GM12865 (cell line): ENCODE data around the gene CLDN34.

Experiments used
- DNase-seq: peaks from one replicate; pipeline ENCODE4 v3.0.0; 2010; ENCODE audit warnings: low read depth
- H3K4me3 ChIP-seq: 2 replicates; pipeline ENCODE4 v1.5.1; 2011; ENCODE audit warnings: mild to moderate bottlenecking, low read depth, low read length, control low read depth
- TF ChIP-seq, protein P1 (sequence below): IDR thresholded peaks from 2 replicates; pipeline ENCODE4 v1.5.1; 2011; ENCODE audit warnings: low read length, control low read depth, low read depth, inconsistent platforms; ENCODE audit not compliant: insufficient read depth; ENCODE audit errors: missing control alignments

The CLDN34 gene

DNA sequence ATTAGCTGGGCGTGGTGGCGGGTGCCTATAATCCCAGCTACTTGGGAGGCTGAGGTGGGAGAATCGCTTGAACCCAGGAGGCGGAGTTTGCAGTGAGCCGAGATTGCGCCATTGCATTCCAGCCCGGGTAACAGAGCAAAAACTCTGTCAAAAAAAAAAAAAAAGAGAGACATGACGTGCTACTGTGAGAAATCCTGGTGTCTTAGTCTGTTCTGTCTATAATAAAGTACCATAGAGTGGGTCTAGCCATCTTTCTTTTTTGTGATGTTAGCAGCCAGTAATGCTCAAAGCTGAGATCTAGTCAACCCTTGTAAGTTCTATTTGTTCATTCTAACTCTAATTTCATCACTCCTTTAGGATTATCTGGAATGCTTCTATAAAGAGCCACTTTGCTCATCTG is 38.9 kb downstream of the CLDN34 start:
- TF ChIP-seq, protein P1, sequence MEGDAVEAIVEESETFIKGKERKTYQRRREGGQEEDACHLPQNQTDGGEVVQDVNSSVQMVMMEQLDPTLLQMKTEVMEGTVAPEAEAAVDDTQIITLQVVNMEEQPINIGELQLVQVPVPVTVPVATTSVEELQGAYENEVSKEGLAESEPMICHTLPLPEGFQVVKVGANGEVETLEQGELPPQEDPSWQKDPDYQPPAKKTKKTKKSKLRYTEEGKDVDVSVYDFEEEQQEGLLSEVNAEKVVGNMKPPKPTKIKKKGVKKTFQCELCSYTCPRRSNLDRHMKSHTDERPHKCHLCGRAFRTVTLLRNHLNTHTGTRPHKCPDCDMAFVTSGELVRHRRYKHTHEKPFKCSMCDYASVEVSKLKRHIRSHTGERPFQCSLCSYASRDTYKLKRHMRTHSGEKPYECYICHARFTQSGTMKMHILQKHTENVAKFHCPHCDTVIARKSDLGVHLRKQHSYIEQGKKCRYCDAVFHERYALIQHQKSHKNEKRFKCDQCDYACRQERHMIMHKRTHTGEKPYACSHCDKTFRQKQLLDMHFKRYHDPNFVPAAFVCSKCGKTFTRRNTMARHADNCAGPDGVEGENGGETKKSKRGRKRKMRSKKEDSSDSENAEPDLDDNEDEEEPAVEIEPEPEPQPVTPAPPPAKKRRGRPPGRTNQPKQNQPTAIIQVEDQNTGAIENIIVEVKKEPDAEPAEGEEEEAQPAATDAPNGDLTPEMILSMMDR: no peak
- H3K4me3 ChIP-seq: no peak overlapping the region
- no peak for DNase-seq

DNA sequence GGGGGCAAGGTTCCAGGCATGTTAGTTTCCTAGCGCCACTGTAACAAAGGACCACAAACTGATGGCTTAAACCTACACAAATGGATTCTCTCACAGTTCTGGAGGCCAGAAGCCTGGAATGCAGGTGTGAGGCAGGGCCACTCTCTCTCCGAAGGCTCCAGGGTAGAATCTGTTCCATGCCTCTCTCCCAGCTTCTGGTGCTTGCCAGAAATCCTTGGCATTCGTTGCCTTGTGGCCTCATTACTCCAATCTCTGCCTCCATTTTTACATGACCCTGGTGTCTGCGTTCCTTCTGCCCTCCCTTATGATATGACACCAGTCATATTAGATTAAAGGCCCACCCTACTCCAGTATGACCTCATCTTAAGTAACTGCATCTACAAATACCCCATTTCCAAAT is 39.6 kb downstream of the CLDN34 start:
- DNase-seq: no peak
- TF ChIP-seq, protein P1: no peak
- no peak overlapping the region for H3K4me3 ChIP-seq

DNA sequence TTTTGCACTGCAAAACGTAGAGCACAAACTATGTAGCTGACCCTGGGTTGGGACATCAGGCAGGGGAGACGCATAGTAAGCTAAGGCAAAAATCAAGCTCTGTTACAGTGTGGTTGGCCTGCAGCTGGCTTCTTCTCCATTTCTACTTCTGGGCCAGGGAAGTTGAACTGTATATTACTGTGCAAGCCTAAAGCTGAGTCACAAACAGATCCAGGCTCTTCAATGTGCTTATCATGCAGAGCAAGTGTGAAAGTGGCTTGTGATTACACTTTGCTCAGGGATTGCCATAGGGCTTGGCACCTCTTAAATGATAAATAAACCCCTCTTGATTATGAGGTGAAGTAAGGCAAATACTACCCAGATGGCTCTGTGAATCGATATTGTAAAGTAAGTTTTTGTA is 40.5 kb downstream of the CLDN34 start:
- no peak for DNase-seq

DNA sequence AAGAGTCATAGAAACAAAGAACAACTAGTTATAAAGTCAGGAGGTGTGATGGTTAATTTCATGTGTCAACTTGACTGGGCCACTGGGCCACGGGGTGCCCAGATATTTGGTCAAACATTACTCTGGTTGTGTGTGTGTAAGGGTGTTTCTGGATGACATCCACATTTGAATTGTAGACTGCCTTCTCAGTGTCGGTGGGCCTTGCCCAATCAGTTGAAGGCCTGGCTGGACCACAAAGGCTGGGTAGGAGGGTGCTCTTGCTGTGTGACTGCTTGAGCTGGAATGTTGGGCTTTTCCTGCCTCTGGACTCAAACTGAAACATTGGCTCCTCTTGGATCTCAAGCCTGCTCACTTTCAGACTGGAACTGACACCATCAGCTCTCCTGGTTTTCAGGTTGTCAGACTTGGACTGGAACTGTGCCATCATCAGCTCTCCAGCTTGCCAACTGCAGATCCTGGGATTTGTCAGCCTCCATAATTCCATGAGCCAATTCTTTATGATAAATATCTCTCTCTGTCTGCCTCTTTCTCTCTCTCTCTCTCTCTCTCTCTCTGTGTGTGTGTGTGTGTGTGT is 41.4 kb downstream of the CLDN34 start:
- DNase-seq: no peak
- TF ChIP-seq, protein P1: no peak
- no peak overlapping the region for H3K4me3 ChIP-seq

More for the DNA sequence above, 40.5 kb downstream of the CLDN34 start:
- TF ChIP-seq, protein P1: no peak
- no peak overlapping the region for H3K4me3 ChIP-seq

DNA sequence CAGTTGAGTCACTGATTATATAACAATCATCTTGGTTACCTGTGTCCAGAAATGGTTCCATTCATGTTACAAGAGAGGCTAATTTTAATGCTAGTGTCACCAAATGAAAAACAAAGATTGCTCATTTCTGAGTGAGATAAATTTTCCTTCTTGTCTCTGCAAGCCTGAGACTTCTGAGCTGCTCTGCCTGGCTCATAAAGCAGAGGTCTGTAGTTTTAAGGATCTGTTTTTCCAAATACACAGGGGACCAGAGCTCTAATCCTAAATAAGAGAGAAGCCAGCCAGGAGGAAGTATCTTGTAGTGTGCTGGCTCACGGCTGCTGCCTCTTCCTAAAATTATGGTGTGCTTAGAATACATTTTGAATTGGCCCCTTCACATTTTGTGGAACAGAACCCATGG is 42.6 kb downstream of the CLDN34 start:
- TF ChIP-seq, protein P1: no peak
- no peak overlapping the region for H3K4me3 ChIP-seq
- DNase-seq: no peak

DNA sequence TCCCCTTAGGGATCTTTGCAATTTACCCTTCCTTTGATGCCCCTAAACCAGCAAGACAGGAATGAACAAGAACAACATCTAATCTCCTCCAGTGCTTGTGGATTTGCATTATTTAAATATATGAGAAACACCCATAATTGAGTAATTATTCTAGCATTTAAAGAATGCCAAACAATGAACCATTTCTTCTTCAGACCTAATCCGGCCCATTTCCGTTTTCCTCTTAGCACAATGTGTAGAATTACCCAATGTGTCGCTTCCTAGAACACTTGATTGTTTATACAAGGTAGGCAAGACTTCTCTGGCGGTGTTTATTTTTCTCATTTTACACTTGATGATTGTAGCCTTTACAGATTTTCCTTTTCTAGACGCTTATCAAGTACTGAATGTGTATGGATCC is 43.5 kb downstream of the CLDN34 start:
- TF ChIP-seq, protein P1: no peak
- DNase-seq: no peak
- no peak overlapping the region for H3K4me3 ChIP-seq

DNA sequence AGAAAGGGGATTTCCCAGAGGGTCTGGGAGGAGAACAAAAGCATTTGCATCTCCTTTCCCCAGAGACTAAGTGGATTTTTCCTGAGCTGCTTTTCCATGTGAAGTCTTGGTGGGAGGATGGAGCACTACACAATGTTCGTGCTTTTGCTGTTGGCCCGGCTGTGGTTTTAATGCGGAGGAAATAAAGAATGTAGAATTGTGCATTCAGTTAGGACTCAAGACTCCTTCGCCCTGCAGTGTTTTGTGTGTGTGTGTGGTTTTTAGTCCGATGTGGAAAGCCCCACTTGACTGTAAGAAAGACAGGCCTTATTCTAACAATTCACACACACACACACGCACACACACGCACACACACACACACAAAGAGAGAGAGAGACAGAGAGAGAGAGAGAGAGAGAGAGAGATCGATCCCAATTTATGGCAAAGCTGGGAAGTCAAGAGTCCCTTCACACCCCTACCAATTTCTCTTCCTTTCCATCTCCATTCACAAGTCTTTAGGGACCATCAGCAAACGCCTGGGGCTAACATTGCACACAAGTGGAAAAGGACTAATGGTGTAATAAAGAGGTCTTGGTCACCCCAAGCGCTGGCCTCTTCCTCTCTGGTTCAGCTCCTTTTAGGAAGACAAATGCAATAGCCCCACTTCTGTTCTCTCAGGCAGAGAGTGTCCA is 44.2 kb downstream of the CLDN34 start:
- H3K4me3 ChIP-seq: no peak overlapping the region
- peak; percentile 45 for DNase-seq
- TF ChIP-seq, protein P1: no peak
